Large intestine (tissue), 3 donors: ENCODE measurements around the gene RAPGEF1. TPM values are rescaled to one million over a fixed set of nuclear protein-coding genes. Genes with fewer than 3 reads are reported as not detected.
A peak's percentile ranks its signal among the peaks of the same experiment; 100 is the strongest.

Experiments used
- DNase-seq, 2 donors: peaks; one replicate each; pipeline versions ENCODE4 v3.0.0 to v3.0.0-alpha.2; 2013
- H3K27ac ChIP-seq: one replicate; pipeline ENCODE4 v1.5.1; 2013; ENCODE audit warnings: low read length
- H3K27me3 ChIP-seq: 2 replicates; pipeline ENCODE4 v1.6.1; 2013; ENCODE audit warnings: low read length; ENCODE audit not compliant: control insufficient read depth, insufficient read depth
- H3K36me3 ChIP-seq: 2 replicates; pipeline ENCODE4 v1.6.1; 2013; ENCODE audit warnings: low read length; ENCODE audit not compliant: control insufficient read depth, insufficient read depth
- H3K4me1 ChIP-seq: one replicate; pipeline ENCODE4 v1.6.1; 2013; ENCODE audit warnings: low read length; ENCODE audit not compliant: control insufficient read depth, insufficient read depth
- H3K4me3 ChIP-seq: one replicate; pipeline ENCODE4 v1.5.1; 2013; ENCODE audit warnings: low read length
- H3K9me3 ChIP-seq: one replicate; pipeline ENCODE4 v1.6.1; 2013; ENCODE audit warnings: mild to moderate bottlenecking, low read depth, low read length, moderate library complexity; ENCODE audit not compliant: control insufficient read depth
- WGBS: methylation state at CpG from one replicate; pipeline ENCODE4 v1.1.5; 2013; ENCODE audit warnings: low lambda C conversion rate; ENCODE audit not compliant: insufficient coverage; 5-methylcytosine and 5-hydroxymethylcytosine counted together
- polyA plus RNA-seq: library from polyadenylated mRNA; unstranded; fragments of 120-200 nt; gene quantifications from one replicate; pipeline ENCODE4 v1.2.1, GENCODE V29; 2013

Gene RAPGEF1
- polyA plus RNA-seq, 1 donor: 39.7 TPM

DNA sequence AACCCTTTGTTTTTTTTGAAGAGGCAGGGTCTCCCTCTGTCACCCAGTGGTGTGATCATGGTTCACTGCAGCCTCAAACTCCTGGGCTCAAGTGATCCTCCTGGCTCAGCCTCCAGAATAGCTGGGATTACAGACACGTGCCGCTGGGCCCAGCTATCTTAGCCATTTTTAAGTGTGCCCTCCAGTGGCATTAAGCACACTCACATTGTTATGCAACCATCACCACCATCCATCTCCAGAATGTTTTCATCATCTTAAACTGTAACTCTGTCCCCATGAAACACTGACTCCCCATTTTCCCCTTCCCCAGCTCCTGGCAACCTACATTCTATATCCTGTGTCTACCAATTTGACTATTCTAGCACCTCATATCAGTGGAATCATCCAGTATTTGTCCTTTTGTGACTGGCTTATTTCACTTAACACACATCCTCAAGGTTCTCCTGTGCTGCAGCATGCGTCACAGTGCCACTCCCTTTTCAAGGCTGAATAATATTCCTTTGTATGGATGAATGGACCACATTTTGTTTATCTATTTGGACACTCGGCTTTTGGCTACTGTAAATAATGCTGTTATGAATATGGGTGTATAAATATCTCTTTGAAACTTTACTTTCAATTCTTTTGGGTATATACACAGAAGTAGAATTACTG is 12.5 kb upstream of the RAPGEF1 start:
- no peak overlapping the region for H3K4me3 ChIP-seq
- no peak for DNase-seq

DNA sequence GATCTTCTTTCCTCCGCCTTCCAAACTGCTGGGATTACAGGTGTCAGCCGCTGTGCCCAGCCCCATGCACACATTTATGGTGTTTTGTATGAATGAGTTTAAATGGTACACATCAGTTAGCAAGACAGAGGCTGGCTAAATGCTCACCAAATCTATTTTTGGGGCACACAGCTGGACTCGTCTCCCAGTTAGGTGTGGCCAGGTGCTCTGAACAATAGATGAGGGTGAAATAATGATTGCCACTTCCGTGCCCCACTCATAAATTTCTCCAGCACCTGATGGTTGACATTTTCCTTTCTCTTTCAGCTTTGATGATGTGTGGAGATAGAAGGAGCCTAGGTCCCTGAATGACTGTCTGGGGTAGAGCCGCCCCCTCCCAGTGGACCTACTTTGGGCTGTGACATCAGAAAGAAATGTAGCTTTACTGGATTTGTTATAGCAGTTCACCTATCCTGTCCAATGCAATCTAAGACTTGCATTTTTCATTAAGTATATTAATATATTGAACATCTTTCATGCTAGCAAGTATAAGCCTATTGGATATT is 8.6 kb upstream of the RAPGEF1 start:
- Histone ChIP-seq H3K27ac (no peak overlapping the region), H3K4me1 (no peaks in the 10 kb centered on the region), H3K36me3 (no peaks in the 10 kb centered on the region), H3K9me3 (no peaks in the 10 kb centered on the region), H3K27me3 (no peaks in the 10 kb centered on the region), H3K4me3 (no peak overlapping the region)
- WGBS: no CpG with 5 or more reads among the region's 5 CpGs
- DNase-seq: no peak

More for the DNA sequence above, 12.5 kb upstream of the RAPGEF1 start:
- Histone ChIP-seq H3K4me1 (no peaks in the 10 kb centered on the region), H3K36me3 (no peaks in the 10 kb centered on the region), H3K9me3 (no peaks in the 10 kb centered on the region), H3K27ac (no peak overlapping the region), H3K27me3 (peaks cover 9% of the 10 kb centered on the region)
- no CpG with 5 or more reads among the region's 4 CpGs for WGBS

DNA sequence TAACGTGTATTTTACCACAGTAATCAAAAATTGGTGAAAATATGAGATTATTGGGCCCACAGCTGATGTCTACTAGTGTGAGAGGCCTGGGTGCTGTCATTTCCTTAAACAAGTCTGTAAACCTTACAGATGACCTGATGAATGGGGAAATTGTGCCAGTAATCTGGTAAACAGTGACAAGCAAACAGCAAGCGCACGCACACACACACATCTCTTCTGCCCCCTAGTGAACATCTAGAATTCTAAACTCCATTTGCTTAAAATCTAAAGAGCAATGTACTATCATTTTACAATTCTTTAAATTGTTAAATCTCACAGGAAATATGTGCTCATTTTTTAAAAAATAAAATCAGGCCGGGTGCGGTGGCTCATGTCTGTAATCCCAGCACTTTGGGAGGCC is 7.5 kb upstream of the RAPGEF1 start:
- Histone ChIP-seq H3K36me3 (no peaks in the 10 kb centered on the region), H3K4me1 (no peaks in the 10 kb centered on the region), H3K9me3 (no peaks in the 10 kb centered on the region), H3K27me3 (no peaks in the 10 kb centered on the region), H3K27ac (no peak overlapping the region), H3K4me3 (no peak overlapping the region)
- DNase-seq: peak in 1 of 2 donors; percentile 43
- no CpG with 5 or more reads among the region's 5 CpGs for WGBS

DNA sequence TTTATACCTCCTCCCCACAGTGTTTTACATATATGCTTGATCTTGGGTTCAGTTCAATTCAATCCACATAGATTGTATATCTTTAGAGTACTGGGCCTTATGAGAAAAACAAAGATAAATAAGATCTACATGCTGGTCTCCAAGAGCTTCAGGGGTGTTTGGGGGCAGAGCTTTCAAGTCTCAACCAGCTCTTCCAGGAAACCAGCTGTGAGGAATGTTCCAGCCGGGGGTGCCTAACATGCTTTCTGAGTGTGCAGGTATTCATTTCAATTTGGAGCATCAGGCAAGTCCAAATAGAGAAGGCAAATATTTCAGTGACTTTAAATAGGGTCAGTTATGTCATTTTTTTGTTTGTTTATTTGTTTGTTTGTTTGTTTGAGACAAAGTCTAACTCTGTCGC is 5.7 kb upstream of the RAPGEF1 start:
- no peak for DNase-seq
- WGBS: no CpG with 5 or more reads among the region's 2 CpGs
- H3K36me3 ChIP-seq: no peaks in the 10 kb centered on the region
- H3K27me3 ChIP-seq: no peaks in the 10 kb centered on the region
- no peaks in the 10 kb centered on the region for H3K9me3 ChIP-seq
- no peak overlapping the region for H3K4me3 ChIP-seq
- H3K4me1 ChIP-seq: no peaks in the 10 kb centered on the region
- H3K27ac ChIP-seq: no peak overlapping the region

DNA sequence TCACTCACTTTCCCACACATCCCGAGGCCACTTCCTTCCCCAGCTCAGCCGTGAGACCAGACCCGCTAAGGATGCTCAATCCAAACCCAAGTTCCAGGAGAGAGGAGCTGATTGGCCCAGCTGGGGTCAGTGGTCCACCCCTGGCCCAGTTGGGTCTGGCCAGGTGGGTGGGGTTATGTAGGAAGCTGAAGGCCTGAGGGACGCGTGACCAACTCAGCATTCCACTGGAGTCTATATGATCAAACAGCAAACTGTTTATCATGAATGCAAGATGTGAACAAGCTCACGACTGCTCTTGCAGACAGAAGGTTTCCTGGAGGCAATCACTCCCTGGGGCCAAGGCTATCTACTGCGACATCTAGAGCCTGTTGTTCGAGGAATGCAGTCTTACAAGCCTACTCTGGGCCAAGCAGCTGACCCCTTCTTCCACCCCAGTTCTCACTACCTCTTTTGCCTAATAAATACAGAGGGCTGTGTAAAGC is 4.9 kb upstream of the RAPGEF1 start:
- H3K27ac ChIP-seq: no peak overlapping the region
- no peak overlapping the region for H3K4me3 ChIP-seq
- no CpG with 5 or more reads among the region's 8 CpGs for WGBS
- H3K36me3 ChIP-seq: no peaks in the 10 kb centered on the region
- H3K27me3 ChIP-seq: no peaks in the 10 kb centered on the region
- H3K4me1 ChIP-seq: no peaks in the 10 kb centered on the region
- H3K9me3 ChIP-seq: no peaks in the 10 kb centered on the region
- no peak for DNase-seq

DNA sequence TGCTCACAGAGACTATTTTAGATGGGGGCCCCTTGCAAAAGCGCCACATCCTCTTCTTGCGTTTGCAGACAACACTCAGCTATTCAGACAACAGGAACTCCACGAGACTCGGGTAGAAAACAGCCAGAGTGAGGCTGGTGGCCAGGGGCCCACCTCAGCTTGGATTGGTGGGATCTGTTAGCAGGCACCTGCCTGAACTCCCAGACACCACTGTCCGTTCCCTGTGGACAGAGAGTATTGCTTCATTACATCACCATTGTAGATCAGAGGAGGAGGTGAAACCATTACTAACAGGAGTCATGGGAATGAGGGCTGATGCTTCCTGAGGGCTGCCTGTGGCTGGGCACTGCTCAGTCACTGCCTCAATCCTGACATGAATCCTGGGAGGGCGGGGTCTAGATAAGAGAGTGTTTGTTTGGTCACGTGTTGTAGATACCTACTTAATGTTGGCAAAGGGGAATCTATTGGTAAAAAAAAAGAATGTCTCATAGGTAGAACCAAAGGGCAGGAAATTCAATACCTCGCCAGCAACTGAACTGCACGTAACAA is 4.4 kb upstream of the RAPGEF1 start:
- Histone ChIP-seq H3K4me3 (no peak overlapping the region), H3K4me1 (no peaks in the 10 kb centered on the region), H3K36me3 (no peaks in the 10 kb centered on the region), H3K27ac (no peak overlapping the region), H3K9me3 (no peaks in the 10 kb centered on the region), H3K27me3 (no peaks in the 10 kb centered on the region)
- no CpG with 5 or more reads among the region's 9 CpGs for WGBS
- no peak for DNase-seq

DNA sequence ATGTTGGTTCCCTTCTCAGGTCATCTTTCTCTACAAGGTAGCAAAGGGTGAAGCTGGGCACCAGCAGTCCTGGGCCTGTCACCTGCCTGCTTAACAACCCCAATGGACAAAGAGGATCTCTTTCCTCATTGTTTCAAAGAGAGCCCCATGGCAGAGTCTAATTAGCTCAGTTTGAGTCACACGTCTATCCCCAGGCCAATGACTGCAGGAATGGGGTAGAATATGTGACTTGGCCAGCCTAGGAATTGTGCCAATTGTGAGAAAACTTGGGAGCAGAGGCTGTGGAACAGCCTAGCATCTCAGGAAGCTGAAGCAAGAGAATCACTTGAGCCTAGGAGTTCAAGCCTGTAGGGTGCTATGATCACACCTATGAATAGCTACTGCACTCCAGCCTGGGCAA is 3.6 kb upstream of the RAPGEF1 start:
- Histone ChIP-seq H3K9me3 (no peaks in the 10 kb centered on the region), H3K4me1 (peaks cover 3% of the 10 kb centered on the region), H3K4me3 (no peak overlapping the region), H3K36me3 (no peaks in the 10 kb centered on the region), H3K27ac (no peak overlapping the region), H3K27me3 (no peaks in the 10 kb centered on the region)
- WGBS: 100% methylated on average over 1 of the region's 1 CpG
- DNase-seq: no peak

DNA sequence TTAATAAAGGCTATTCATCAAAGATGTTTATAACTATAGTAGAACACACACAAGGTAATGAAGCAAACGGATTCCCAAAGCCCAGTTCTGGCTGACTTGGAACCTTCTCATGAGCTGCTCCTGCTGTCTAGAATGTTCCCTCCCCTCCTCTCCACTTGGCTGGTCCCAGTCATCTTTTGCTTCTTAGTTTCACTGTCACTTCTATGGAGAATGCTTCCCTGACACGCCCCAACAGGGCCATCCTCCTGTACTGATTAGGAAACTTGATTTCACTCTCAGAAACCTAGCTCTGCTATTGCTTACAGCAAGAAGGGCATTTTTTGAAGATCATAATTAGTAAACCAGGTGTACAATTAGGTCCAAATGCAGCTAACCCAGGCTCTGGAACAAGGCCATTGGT is 3.2 kb upstream of the RAPGEF1 start:
- no CpG with 5 or more reads among the region's 2 CpGs for WGBS
- DNase-seq: no peak
- Histone ChIP-seq H3K27ac (no peak overlapping the region), H3K9me3 (no peaks in the 10 kb centered on the region), H3K36me3 (no peaks in the 10 kb centered on the region), H3K4me3 (no peak overlapping the region), H3K27me3 (no peaks in the 10 kb centered on the region), H3K4me1 (peaks cover 7% of the 10 kb centered on the region)

DNA sequence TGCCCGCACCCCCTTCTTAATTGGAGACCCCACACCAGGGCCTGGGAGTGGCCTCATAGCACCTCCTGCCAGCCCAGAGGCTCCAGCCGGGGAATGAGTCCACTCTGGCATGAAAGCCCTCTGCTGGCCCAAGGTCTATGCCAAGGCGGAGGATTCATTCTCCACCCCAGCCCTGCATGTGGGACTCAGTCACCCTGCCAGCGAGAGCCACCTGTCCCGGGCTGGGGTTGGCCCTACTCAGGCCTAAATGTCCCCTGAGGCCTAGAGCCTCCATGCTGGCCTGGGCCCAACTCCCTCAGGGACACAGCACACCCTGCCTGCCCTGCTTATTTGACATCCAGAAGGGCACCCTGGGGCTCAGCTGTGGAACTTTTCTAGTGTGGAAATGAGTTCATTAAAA is 1.0 kb upstream of the RAPGEF1 start:
- no CpG with 5 or more reads among the region's 5 CpGs for WGBS
- no peak overlapping the region for H3K4me3 ChIP-seq
- H3K9me3 ChIP-seq: no peaks in the 10 kb centered on the region
- DNase-seq: no peak
- no peaks in the 10 kb centered on the region for H3K27me3 ChIP-seq
- peaks cover 22% of the 10 kb centered on the region for H3K4me1 ChIP-seq
- H3K36me3 ChIP-seq: no peaks in the 10 kb centered on the region
- no peak overlapping the region for H3K27ac ChIP-seq

DNA sequence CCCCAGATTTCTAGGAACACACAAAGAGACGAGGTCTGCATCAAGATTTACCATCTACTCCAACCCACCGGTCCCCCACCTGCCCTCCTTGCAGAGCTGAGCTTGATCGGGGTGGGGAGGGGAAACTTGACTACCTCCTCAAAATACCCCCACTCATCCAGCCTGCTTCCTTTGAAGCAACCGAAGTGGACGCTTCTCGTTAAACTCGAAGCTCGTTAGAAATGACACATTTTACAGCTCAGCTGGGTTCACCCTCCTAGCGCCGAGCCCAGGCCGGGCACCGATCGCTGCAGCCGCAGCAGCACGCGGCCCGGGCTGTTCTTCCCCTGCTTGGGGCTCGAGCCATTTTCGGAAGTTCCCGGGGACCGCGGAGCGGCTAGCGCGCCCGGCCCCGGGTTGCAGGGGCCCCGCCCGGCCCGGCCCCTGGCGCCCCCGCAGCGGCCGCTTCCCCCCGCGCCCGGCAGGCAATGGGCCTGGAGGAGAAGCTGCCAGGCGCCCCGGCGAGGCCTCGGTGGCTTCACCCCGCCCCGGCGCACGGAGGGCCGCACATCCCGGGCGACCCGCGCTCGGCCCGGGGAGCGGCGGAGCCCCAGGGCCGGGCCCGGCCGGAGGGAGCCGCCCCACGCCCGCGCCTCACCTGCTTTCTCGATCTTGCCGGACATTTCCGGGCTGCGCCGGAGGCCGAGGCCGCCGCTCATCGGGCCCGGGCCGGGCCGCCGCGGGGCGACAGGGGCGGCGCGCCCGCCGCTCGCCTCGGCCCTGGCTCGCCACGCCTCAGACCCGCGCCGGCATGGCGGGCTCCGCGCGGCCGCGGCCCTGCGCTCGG is 530 bp downstream of the RAPGEF1 start:
- Histone ChIP-seq H3K4me1 (peaks cover 36% of the 10 kb centered on the region), H3K4me3 (peak overlapping the region; percentile 54), H3K9me3 (no peaks in the 10 kb centered on the region), H3K27ac (peak overlapping the region; percentile 78), H3K36me3 (no peaks in the 10 kb centered on the region), H3K27me3 (no peaks in the 10 kb centered on the region)
- peak in 1 of 2 donors; percentile 78 for DNase-seq
- no CpG with 5 or more reads among the region's 96 CpGs for WGBS
